GM19372 (cell line): ENCODE measurements around the gene FH.

ENCODE experiments used
- ATAC-seq: cut with Tn5 transposase; IDR thresholded peaks from one replicate; pipeline ENCODE4 v1.9.1; 2021; ENCODE audit warnings: mild to moderate bottlenecking, low read depth, moderate library complexity; ENCODE audit not compliant: unreplicated experiment

FH gene

GRCh38 chr1:241519308-241520079 lies at the start of gene FH:
TSS of gene FH (minus strand) at chr1:241519755. CDS start at chr1:241519722, 33 bp downstream.
- ATAC-seq: peak; percentile 96

DNA sequence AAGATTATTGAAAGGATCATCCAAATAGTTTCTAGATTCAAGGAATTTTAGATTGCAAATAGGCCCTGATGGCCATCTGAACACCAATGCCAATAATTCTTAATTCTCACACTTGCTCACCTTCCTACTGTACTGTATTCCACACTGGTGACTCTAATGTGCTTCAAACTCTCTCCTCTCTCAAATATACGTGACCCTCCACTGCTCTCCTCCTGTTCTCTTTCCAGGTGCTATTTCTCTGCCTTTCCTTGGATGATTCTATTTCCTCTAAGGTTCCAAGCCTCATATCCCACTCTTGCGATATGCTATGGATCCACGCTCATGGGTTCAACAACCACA lies 41.3 kb upstream of the FH start:
- no peak for ATAC-seq

DNA sequence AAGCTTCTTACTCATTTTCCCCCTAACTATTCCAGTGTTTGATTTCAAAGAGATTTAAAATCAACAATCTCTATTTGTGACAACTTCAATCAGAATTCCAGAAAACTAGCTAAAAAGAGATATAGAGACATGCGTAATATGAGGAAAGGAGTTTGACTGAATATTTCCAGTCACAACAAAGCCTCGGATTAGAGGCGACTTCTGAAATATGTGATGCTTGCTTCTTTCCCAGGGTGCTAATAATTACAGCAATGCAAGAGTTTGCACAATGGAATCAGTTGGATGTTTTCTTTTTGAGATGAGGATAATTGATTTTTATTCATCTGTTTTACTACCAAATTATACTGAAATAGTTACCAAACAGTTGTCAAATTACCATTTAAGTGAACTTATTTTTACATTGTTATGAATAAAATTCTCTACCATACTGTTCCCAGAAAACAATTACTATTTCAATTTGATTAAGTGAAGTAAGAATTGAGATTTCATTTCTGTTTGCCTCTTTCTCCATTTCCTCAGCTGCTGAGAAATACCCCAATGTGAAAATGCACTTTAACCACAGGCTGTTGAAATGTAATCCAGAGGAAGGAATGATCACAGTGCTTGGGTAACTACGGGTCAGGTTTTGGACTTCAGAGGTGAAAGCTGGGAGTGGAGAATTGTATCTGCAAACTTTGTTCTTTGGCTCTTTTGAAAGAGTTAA lies 40.7 kb upstream of the FH start:
- ATAC-seq: no peak

GRCh38 chr1:241557551-241558193 lies 38.1 kb upstream of the FH start:
- ATAC-seq: no peak

- no peak for ATAC-seq
Measured at GRCh38 chr1:241557031-241557430, 37.5 kb upstream of the FH start.

DNA sequence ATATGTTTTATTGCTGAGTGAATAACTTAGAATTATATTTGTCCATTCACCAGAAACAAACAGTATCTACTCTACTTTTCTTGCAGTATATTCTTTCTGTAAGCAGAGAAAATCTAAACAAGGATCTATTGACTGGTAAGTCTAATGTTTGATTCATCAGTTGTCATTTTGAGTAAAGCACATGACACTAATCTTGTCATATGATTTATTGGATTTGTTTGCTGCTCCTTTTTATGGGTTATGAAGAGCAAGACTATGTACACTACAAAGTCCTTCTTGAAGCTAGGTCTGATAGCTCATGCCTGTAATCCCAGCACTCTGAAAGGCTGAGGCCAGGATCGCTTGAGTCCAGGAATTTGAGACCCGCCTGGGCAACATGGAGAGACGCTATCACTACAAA lies 36.0 kb upstream of the FH start:
- ATAC-seq: no peak

DNA sequence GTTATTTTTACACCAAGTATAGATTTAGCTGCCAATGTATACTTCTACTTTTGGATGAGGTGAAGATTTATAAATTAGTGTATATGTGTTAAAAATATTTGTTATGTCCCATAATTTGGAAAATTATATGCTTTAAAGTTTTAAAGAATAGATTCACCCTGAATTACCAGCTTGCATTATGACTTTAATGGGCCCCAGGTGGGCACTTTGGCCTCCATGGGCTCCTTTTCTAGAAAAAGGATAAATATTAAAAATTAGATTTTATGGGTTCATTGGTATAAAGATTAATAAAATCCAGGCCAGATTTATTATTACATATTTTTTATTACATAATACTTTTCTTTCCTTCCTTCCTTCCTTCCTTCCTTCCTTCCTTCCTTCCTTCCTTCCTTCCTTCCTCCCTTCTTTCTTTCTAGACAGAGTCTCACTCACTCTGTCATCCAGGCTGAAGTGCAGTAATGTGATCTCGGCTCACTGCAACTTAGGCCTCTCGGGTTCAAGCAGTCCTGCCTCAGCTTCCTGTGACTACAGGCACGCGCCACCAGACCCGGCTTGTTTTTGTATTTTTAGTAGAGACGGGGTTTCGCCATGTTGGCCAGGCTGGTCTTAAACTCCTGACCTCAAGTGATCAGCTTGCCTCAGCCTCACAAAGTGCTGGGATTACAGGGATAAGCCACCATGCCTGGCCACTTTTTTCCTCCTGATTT lies 34.5 kb upstream of the FH start:
- no peak for ATAC-seq

- ATAC-seq: peak; percentile 83
Measured at GRCh38 chr1:241551759-241552638, 32.4 kb upstream of the FH start.

- ATAC-seq: no peak
Measured at GRCh38 chr1:241550318-241550717, 30.8 kb upstream of the FH start.

GRCh38 chr1:241548008-241548407 lies 28.5 kb upstream of the FH start:
- ATAC-seq: no peak

DNA sequence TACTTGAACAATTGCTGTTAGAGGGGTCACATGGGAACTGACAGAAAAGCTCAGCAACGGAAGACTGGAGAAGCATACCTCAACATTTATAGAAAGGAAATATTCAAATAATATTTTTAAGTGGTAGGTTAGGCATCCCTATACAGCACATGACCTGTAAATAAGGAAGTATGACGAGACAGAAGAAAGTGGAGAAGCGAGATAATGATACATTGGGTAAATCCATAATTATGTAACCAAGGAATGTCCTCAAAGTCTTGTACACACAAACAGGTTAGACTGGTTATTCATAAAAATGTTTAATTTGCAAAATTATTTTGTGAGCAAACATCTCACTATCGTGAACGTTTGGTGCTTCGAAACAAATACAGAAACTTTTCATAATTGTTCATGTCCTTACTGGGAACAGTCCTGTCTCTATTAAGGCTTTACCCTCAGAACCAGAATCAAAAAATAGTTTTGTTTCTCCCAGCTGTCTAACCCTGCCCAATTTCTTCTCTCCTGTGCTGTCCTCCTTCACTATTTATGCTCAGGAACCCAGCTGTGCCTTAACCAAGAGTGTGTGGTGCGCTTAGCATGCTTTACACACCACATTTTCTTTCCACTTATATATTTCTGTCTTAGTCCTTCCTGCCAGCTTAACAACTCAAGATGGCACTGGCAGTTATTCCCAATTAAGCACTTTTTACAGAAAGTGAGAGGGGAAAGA lies 22.8 kb upstream of the FH start:
- no peak for ATAC-seq

DNA sequence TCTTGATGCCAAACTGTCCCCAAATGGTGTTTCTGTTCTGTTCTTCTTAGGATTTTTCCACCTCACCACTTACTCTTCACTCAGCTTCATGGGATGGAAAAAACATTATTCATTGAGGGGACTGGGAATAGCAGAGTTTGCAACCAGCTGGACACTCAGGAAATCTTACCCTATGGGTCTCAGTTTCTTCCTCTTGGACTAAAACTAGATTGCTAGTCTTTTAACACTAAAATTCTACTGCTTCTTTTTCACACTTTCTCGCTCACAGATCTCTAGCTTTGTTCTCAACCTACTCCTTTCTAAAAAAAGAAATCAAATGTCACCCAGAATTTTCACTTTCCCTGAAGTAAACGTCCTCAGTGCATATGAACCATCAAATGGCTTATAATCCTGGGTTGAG lies 17.4 kb upstream of the FH start:
- ATAC-seq: no peak

DNA sequence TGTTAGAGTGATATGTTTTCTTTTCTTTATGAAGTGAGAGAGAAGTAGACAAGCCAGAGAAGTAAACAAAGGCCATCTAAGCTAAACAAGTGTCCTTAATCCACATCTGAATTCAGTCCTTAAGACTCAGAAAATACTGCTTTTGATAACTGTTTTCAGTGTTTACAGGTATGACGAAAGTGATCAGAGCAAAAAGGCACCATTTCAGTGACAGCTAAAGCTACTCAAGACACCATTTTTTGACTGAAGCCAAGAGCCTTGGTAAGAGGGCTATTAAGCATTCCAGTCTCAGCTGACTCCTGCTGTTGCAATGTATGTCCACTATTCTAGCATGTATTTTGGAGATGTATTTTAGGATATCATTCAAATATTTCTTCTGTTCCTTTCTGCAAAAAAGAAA lies 16.7 kb upstream of the FH start:
- ATAC-seq: no peak

- peak; percentile 40 for ATAC-seq
Measured at GRCh38 chr1:241533326-241534115, 14.0 kb upstream of the FH start.

DNA sequence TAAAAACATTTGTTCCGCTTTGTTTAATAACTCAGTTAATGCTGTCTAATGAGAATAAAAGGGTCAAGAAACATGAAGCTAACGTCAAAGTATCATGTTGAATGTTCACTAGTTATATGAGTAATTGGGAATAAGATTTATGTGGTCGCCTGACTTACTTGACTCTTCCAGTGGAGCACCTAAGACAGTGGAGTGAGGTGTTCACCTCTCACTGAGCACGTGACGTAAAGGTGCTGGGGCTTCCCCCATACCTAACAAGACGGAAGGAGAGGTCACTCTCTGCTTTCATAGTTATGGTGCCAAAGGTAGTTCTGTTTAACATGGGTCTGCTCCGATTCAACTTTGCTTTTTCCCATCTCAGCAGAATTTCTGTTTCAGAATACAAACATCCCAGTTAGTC lies 13.3 kb upstream of the FH start:
- ATAC-seq: peak; percentile 51

DNA sequence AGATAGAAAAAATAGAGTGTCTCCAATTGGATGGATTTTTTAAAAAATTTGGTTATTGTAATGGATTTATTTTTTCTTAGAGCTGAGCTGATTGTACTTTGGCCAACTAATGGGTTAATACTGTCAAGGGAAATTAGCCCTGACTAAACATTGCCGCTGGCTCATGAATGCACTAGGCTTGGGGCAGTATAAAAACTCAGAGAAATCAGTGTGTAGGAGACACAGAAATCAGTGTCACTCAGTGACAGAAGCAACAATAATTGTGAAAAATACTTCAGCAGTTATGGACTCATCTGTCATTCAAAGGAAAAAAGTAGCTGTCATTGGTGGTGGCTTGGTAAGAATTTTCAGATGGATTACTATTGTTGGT lies 12.6 kb upstream of the FH start, which contains the start of gene KMO:
Gene KMO, plus strand, starts transcription at position 217 of the 370 bp plus-strand sequence. Its CDS starts 67 bp downstream, at position 284.
- peak; percentile 28 for ATAC-seq

DNA sequence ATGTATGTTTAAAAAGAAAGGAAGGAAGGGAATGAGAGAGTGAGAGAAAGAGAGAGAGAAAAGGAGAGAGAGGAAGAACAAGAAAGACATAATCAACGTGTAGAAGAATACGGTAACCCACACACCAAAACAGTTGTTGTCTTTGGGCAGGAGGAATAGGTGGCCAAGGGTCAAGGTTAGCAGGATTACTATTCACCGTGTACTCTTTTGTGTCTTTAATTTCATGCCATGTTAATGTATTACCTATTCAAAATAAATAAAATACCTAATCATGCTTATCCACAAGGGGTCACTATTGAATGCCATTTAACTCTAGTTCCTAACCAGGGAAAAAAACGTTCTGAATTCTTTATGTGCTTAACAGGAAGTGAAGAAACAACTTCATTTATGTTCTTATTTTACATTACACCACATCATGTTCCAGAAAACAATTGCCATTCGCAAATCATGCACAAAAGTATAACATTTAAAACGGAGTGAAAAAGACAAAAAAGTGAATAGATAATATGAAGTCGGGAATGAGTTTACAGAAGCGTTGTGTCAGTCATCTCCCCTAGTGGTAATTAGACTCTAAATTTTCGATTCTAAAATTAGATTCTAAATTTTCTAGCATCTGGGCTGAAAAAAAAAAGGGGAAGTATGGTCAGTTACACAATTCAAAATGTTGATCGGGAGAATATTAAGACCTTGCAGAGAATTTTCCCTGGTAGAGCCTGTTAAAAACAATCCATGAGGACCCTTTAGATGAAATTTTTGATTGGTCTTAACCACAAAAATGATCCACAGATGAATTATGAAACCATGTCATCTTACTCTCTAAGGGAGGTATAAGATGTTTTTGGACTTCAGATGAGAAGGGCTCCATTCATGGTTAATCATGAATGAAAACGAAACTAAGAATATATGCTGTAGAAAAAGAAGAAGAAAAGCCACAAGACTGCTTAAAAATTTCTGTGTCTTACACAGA lies 11.9 kb upstream of the FH start:
- peak; percentile 55 for ATAC-seq

DNA sequence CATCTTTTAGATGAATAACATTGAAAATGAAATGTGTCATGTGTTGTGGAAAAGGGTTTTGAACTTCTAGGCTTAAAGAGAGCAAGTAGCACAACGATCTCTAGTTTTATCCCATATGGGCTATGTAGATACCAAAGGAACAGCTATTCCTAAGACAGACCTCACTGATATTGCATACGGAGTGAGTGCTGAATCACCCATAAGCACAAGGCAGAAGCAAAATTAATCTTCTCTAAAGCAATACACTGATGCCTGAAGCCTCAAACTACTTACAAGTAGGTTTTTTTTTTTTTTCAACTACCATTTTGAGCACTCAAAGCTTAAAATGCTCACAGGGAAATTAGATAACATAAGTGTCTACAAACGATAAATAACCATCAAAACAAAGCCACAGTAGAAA lies 7.6 kb upstream of the FH start:
- no peak for ATAC-seq
